H1 (cell line): ENCODE results near the gene ZMYM3. TPM values are rescaled to one million over a fixed set of nuclear protein-coding genes. Genes with fewer than 3 reads are reported as not detected.

Experiments
- TBP ChIP-seq: IDR thresholded peaks from 2 replicates; pipeline ENCODE4 v1.6.1; 2011; ENCODE audit warnings: low read depth, low read length, improper control_type of control experiment
- polyA plus RNA-seq, 7 experiments: library from polyadenylated mRNA; depleted of rRNA in 3 of 7; stranded (reverse) in 5 of 7; unstranded in 2 of 7; fragments of >200 nt in 5 of 7; fragments of 200-250 nt in 2 of 7; gene quantifications; 1 replicate in 5 of 7; 2 replicates in 1 of 7; 4 replicates in 1 of 7; pipeline versions ENCODE4 v1.2.1 to v1.2.3, GENCODE V29; 2011 to 2013; ENCODE audit warnings: missing spikeins in 2 of 7, mixed read lengths in 2 of 7
- total RNA-seq: library from RNA; stranded (reverse); fragmentation: NEBNext Ultra II Directional; extraction: Animal tissue kit (Norgen Biotek cat#: 25700); gene quantifications from 2 replicates; pipeline ENCODE4 v1.2.1, GENCODE V29; 2021

Gene ZMYM3
- total and polyA plus RNA-seq, 2 of the 8 experiments (the other 6 are each of a cell fraction or from before 2014, with no cell fraction given): 56.7 to 82.0 TPM

GRCh38 chrX:71254092-71254963 lies at the start of gene ZMYM3 (continued):
- TF ChIP-seq TBP: 0 out of 2 replicates have a peak, but pooled peaks have one; percentile 33
